NCI-H226 (cell line): ENCODE measurements around the gene IAPP.
"Not testable (repeated sequence)": the region's sequence is repeated elsewhere in the genome, so short reads cannot be mapped to it uniquely, and the experiment has no call there.

Source experiments
- DNase-seq: peaks from one replicate; pipeline ENCODE4 v3.0.0-alpha.2; 2015

IAPP gene

DNA sequence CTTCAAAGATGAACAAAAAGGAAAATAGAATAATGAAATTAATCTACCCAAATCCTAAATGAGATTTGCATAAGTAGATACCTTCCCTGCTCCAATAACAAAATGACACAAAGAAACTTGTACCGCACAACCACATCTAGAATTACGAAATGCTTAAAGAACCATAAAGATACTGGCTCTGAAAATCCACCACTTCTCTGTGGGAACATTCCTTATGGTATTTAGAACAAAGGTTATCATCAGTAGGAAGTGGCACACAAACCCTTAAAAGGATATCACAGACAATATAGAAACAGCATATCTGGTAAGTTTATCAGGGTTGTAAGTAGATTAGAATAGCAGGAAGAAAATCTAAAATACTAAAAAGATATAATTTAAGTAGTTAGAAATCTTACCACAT lies 11.6 kb downstream of the IAPP start:
- peak; percentile 11 for DNase-seq

- no peak for DNase-seq
These were observed 14.5 kb downstream of the IAPP start for GRCh38 chr12:21387174-21387573.

- DNase-seq, result no peak
These were observed 19.7 kb downstream of the IAPP start for GRCh38 chr12:21392384-21392783.

GRCh38 chr12:21394828-21395626 lies 22.3 kb downstream of the IAPP start:
- DNase-seq, result not testable (repeated sequence)

- DNase-seq, result no peak
These were observed 40.9 kb downstream of the IAPP start for GRCh38 chr12:21413369-21414277.

DNA sequence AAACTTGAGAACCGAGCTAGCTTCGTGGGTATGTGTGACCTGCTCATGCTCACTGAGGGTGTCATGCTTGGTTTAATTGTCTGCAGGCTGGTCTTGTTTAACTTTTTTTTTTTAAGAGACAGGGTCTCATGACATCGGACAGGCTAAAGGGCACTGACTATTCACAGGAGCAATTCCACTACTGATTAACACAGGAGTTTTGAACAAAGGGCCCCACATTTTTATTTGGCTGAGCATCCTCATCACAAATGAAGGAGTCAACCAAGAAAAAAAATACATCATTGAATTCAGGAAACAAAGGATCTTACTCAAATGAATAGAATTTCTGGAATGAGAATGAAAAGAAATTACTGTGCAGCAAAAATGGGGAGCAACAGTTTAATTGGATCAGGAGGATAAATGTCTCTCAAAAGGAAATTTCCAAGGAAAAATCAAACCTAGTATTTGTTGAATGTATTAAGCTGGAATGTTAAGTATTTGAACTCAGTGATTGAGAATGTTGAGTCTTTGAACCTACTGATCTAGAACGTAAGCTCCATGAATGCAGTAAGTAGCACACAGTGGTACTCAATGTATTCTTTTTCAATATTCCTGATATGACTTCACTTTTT lies 43.9 kb downstream of the IAPP start:
- DNase-seq, result peak; percentile 25

DNA sequence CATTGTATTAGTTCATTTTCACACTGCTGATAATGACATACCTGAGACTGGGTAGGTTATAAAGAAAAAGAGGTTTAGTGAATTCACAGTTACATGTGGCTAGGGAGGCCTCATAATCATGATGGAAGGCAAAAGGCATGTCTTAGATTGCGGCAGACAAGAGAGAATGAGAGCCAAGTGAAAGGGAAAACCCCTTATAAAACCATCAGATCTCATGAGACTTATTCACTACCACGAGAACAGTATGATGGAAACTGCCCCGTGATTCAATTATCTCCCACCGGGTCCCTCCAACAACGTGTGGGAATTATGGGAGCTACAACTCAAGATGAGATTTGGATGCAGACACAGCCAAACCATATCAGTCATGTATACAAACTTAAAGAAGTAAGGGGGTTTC lies 45.7 kb downstream of the IAPP start:
- DNase-seq, result not testable (repeated sequence)

DNA sequence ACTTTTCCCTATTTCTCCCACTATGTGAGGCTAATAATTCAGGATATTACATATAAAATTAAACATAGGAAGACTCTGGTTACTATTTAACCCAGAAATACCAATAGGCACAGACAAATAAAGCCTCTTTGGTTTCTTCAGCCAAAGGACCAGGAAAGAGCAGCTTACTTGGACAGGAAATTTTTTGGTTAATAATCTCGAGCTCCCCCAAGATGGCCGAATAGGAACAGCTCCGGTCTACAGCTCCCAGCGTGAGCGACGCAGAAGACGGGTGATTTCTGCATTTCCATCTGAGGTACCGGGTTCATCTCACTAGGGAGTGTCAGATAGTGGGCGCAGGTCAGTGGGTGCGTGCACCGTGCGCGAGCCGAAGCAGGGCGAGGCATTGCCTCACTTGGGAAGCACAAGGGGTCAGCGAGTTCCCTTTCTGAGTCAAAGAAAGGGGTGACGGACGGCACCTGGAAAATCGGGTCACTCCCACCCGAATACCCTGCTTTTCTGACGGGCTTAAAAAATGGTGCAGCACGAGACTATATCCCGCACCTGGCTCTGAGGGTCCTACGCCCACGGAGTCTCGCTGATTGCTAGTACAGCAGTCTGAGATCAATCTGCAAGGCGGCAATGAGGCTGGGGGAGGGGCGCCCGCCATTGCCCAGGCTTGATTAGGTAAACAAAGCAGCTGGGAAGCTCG lies 46.5 kb downstream of the IAPP start:
- not testable (repeated sequence) for DNase-seq

GRCh38 chr12:21428241-21428640 lies 55.5 kb downstream of the IAPP start:
- DNase-seq, result no peak
